Measurements from ENCODE around the gene U2AF1L4.

DNA sequence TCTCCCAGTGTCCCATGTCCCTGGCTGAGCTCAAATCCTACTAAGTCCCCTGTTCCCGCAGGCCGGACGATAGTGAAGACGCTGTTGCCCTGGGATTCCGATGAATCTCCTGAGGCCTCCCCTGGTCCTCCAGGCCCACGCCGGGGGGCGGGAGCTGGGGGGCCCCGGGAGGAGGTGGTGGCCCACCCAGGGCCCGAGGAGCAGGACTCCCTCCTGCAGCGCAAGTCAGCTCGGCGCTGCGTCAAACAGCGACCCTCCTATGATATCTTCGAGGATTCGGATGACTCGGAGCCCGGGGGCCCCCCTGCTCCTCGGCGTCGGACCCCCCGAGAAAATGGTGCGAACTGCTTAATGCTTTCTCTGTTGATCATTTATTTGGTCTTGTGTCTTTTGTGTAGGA lies 21.5 kb downstream of the U2AF1L4 start:
- TF ChIP-seq, protein P1, sequence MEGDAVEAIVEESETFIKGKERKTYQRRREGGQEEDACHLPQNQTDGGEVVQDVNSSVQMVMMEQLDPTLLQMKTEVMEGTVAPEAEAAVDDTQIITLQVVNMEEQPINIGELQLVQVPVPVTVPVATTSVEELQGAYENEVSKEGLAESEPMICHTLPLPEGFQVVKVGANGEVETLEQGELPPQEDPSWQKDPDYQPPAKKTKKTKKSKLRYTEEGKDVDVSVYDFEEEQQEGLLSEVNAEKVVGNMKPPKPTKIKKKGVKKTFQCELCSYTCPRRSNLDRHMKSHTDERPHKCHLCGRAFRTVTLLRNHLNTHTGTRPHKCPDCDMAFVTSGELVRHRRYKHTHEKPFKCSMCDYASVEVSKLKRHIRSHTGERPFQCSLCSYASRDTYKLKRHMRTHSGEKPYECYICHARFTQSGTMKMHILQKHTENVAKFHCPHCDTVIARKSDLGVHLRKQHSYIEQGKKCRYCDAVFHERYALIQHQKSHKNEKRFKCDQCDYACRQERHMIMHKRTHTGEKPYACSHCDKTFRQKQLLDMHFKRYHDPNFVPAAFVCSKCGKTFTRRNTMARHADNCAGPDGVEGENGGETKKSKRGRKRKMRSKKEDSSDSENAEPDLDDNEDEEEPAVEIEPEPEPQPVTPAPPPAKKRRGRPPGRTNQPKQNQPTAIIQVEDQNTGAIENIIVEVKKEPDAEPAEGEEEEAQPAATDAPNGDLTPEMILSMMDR (conservative IDR thresholded peaks at IDR 0.05) = no peak
- no peak for TF ChIP-seq ZFX (IDR thresholded peaks at IDR 0.05)

Measured in C4-2B (cell line).